Activated B cell treated with CpG ODN at 0.5 μM for 24 hours (primary cell): Measurements from ENCODE around the gene SRPK2. TPM values are rescaled to one million over a fixed set of nuclear protein-coding genes. Genes with fewer than 3 reads are reported as not detected.
"Not testable (repeated sequence)": the region's sequence is repeated elsewhere in the genome, so short reads cannot be mapped to it uniquely, and the experiment has no call there.

Source experiments
- ATAC-seq: fragments of 200-7000 bp; cut with Tn5 transposase; one replicate; pipeline ENCODE4 v1.10.0; 2021; ENCODE audit warnings: low read depth, mild to moderate bottlenecking, moderate library complexity
- CTCF ChIA-PET: fragments of 350-600 bp; sonication (Branson Sonifier 250); formaldehyde crosslinking; loops from one replicate; lab custom pipeline; 2021; ENCODE audit warnings: antibody characterized with exemption; lab: Charles Lee
- POLR2A ChIA-PET: fragments of 350-600 bp; sonication (Branson Sonifier 250); formaldehyde crosslinking; loops from one replicate; lab custom pipeline; 2021; ENCODE audit warnings: antibody characterized with exemption; lab: Charles Lee
- DNase-seq: peaks from one replicate; pipeline ENCODE4 v3.0.0; 2022
- H3K27ac Mint-ChIP-seq: one replicate; pipeline ENCODE4 v1.8.0; 2020; ENCODE audit warnings: mixed read lengths
- H3K27me3 Mint-ChIP-seq: one replicate; pipeline ENCODE4 v1.8.0; 2021; ENCODE audit warnings: mixed read lengths
- H3K36me3 Mint-ChIP-seq: one replicate; pipeline ENCODE4 v1.8.0; 2021; ENCODE audit warnings: low read depth, mixed read lengths
- H3K4me1 Mint-ChIP-seq: one replicate; pipeline ENCODE4 v1.8.0; 2021; ENCODE audit warnings: mixed read lengths
- H3K4me3 Mint-ChIP-seq: one replicate; pipeline ENCODE4 v1.8.0; 2020; ENCODE audit warnings: mild to moderate bottlenecking, mixed read lengths
- H3K9me3 Mint-ChIP-seq: one replicate; pipeline ENCODE4 v1.8.0; 2020; ENCODE audit warnings: mixed read lengths
- intact Hi-C: fragments of 100-400 bp; cut with micrococcal nuclease; formaldehyde crosslinking; loops from one replicate; pipeline ENCODE4 v1.15.1; 2024
- total RNA-seq: library from RNA; stranded (reverse); gene quantifications from 2 replicates; pipeline ENCODE4 v1.2.3, GENCODE V29; 2022
- TF ChIP-seq, protein P1 (sequence below): fragments of 200-600 bp; IDR thresholded peaks from one replicate; pipeline ENCODE4 v1.8.0; 2022; ENCODE audit warnings: antibody characterized with exemption, mild to moderate bottlenecking

The SRPK2 gene
- total RNA-seq, 1 donor from 2014 or later: 59.2 TPM

DNA sequence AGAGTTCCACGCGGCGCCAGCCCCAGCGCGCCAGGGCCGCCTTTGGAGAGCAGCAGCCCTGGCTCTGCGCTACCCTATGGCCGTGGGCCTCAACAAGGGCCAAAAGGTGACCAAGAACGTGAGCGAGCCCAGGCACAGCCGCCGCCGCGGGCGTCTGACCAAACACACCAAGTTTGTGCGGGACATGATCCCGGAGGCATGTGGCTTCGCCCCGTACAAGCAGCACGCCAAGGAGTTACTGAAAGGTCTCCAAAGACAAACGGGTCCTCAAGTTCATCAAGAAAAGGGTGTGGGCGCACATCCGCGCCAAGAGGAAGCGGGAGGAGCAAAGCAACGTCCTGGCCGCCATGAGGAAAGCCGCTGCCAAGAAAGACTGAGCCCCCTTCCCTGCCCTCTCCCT is 144.1 kb downstream of the SRPK2 start:
- intact Hi-C loops: no loop called here
- Mint-ChIP-seq H3K36me3 (no peaks in the 10 kb centered on the region), H3K4me1 (peaks cover 37% of the 10 kb centered on the region), H3K27me3 (no peaks in the 10 kb centered on the region), H3K4me3 (no peak overlapping the region), H3K27ac (no peak overlapping the region), H3K9me3 (no peaks in the 10 kb centered on the region)
- POLR2A ChIA-PET: no interaction called here
- DNase-seq (no peak), ATAC-seq (no peak)
- TF ChIP-seq, protein P1, sequence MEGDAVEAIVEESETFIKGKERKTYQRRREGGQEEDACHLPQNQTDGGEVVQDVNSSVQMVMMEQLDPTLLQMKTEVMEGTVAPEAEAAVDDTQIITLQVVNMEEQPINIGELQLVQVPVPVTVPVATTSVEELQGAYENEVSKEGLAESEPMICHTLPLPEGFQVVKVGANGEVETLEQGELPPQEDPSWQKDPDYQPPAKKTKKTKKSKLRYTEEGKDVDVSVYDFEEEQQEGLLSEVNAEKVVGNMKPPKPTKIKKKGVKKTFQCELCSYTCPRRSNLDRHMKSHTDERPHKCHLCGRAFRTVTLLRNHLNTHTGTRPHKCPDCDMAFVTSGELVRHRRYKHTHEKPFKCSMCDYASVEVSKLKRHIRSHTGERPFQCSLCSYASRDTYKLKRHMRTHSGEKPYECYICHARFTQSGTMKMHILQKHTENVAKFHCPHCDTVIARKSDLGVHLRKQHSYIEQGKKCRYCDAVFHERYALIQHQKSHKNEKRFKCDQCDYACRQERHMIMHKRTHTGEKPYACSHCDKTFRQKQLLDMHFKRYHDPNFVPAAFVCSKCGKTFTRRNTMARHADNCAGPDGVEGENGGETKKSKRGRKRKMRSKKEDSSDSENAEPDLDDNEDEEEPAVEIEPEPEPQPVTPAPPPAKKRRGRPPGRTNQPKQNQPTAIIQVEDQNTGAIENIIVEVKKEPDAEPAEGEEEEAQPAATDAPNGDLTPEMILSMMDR: no peak
- CTCF ChIA-PET: no interaction called here

DNA sequence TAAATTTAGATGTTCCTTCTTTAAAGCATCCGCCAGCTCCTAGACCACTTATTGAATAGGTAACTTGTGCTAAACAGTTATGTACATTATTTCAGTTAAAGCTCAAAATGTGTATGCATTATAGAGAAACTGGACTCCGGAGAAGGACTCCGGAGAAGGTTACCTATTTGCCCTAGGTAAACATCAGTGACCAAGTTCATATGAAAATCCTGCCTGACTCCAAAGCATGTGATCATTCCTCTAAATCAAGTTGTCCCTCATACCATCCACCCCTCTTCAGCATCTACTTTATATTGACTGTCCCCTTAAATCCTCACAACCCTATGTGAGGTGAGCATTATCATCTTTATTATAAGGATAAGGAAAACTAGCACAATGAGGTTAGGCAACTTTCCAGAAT is 147.5 kb downstream of the SRPK2 start:
- H3K4me3 Mint-ChIP-seq: no peak overlapping the region
- TF ChIP-seq, protein P1: no peak
- intact Hi-C loops: loop anchor here (2.0 kb wide), 1 partner anchor 16 kb away; no protein-coding TSS in a partner anchor
- H3K9me3 Mint-ChIP-seq: no peaks in the 10 kb centered on the region
- H3K4me1 Mint-ChIP-seq: peaks cover 53% of the 10 kb centered on the region
- no peaks in the 10 kb centered on the region for H3K27me3 Mint-ChIP-seq
- DNase-seq: no peak
- CTCF ChIA-PET: no interaction called here
- POLR2A ChIA-PET: no interaction called here
- no peaks in the 10 kb centered on the region for H3K36me3 Mint-ChIP-seq
- ATAC-seq: no peak
- no peak overlapping the region for H3K27ac Mint-ChIP-seq

DNA sequence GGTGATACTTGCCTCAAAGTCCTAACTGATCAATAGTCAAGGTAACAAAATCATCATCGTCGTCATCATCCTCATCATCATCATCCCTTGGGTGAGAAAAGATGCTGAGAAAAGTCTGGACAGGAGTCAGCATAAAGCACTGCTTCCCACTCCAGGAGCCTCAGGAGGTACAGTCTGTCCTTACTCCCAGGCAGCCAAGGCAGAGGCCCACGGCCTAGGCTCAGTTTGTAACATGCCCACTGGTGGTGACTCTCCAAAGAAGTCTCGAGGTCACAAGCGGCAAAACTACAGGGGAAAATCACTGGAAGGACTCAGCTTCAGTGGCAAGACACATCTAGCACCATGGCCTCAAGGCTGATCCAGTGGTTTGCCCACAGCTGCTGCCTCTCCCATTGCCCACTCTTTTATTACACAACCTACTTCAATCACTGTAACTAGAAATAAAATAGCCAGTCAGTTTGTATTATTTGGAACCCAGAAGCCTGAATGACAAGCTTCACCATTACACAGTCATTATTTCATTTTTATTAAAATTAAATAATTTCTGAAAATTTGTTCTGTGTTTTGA is 150.4 kb downstream of the SRPK2 start:
- ChIA-PET CTCF (interaction anchor here (1.0 kb wide), 1 partner anchor 94 kb away, joined by 3 read pairs; no protein-coding TSS in a partner anchor), POLR2A (no interaction called here)
- intact Hi-C loops: no loop called here
- Mint-ChIP-seq H3K4me1 (peaks cover 69% of the 10 kb centered on the region), H3K9me3 (no peaks in the 10 kb centered on the region), H3K27me3 (no peaks in the 10 kb centered on the region), H3K27ac (no peak overlapping the region), H3K36me3 (no peaks in the 10 kb centered on the region), H3K4me3 (no peak overlapping the region)
- ATAC-seq (no peak), DNase-seq (no peak)
- TF ChIP-seq, protein P1: no peak

DNA sequence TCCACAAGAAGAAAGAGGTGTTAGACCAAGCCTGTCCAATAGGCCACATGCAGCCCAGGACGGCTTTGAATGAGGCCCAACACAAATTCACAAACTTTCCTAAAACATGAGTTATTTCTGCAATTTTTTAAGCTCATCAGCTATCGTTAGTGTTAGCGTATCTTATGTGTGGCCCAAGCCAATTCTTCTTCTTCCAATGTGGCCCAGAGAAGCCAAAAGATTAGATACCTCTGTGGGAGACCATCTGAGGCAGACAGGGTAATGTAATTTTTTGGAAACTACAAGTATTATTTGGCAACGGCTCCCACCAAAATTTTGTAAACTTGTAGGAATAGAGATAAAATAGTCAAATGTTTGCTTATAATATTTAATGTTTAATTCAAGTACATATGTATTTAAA is 153.8 kb downstream of the SRPK2 start:
- H3K27ac Mint-ChIP-seq: no peak overlapping the region
- intact Hi-C loops: no loop called here
- TF ChIP-seq, protein P1: no peak
- POLR2A ChIA-PET: no interaction called here
- peaks cover 18% of the 10 kb centered on the region for H3K36me3 Mint-ChIP-seq
- CTCF ChIA-PET: no interaction called here
- peaks cover 48% of the 10 kb centered on the region for H3K4me1 Mint-ChIP-seq
- DNase-seq: no peak
- no peak overlapping the region for H3K4me3 Mint-ChIP-seq
- H3K27me3 Mint-ChIP-seq: no peaks in the 10 kb centered on the region
- ATAC-seq: no peak
- no peaks in the 10 kb centered on the region for H3K9me3 Mint-ChIP-seq

DNA sequence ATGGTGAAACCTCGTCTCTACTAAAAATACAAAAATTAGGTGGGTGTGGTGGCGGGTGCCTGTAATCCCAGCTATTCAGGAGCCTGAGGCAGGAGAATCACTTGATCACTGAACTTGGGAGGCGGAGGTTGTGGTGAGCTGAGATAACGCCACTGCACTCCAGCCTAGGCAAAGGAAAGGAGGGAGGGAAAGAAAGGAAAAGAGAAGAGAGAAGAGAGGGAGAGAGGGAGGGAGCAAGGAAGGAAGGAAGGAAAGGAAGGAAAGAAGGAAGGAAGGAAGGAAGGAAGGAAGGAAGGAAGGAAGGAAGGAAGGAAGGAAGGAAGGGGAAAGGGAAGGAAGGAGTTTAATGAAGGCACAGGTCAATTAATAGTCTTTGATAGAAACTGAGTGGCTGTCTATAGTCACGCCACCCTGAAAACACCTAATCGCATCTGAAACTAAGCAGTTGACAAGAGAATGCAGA is 155.9 kb downstream of the SRPK2 start:
- intact Hi-C loops, H3K27me3 Mint-ChIP-seq, H3K9me3 Mint-ChIP-seq, H3K4me3 Mint-ChIP-seq, H3K27ac Mint-ChIP-seq, ATAC-seq, CTCF ChIA-PET, DNase-seq: not testable (repeated sequence)
- POLR2A ChIA-PET: interaction anchor here (0.7 kb wide), 1 partner anchor 63 kb away, joined by 6 read pairs; no protein-coding TSS in a partner anchor
- Mint-ChIP-seq H3K4me1 (peaks cover 36% of the 10 kb centered on the region), H3K36me3 (peaks cover 27% of the 10 kb centered on the region)
